ENCODE results near the gene PRODH2. TPM values are rescaled to one million over a fixed set of nuclear protein-coding genes. Genes with fewer than 3 reads are reported as not detected.

PRODH2 gene
- total and polyA plus RNA-seq, 2 of the 13 experiments (the other 11 are each of a cell fraction or from before 2014, with no cell fraction given) = 86.7 to 118 TPM

GRCh38 chr19:35813043-35813890, 622 bp upstream of the PRODH2 start (continued):
- TF ChIP-seq ATF4 (CRISPR knock-in tag; IDR thresholded peaks at IDR 0.05) (no peak), HOXA7 (CRISPR knock-in tag; IDR thresholded peaks at IDR 0.05) (no peak), LCORL (IDR thresholded peaks at IDR 0.05) (no peak), LCORL (CRISPR knock-in tag; IDR thresholded peaks at IDR 0.05) (0 out of 2 replicates have a peak, but pooled peaks have one; percentile 8), ARNTL (CRISPR knock-in tag; IDR thresholded peaks at IDR 0.05) (0 out of 2 replicates have a peak, but pooled peaks have one; percentile 4), ZNF3 (CRISPR knock-in tag; IDR thresholded peaks at IDR 0.05) (0 out of 2 replicates have a peak, but pooled peaks have one; percentile 12), ZNF816 (CRISPR knock-in tag; IDR thresholded peaks at IDR 0.05; ENCODE audit: borderline replicate concordance) (0 out of 2 replicates have a peak, but pooled peaks have one; percentile 13), POLR2G (IDR thresholded peaks at IDR 0.05; ENCODE audit: low read depth, low read length) (peak; percentile 55), PAWR (CRISPR knock-in tag; IDR thresholded peaks at IDR 0.05; ENCODE audit: borderline replicate concordance) (no peak), MTA3 (CRISPR knock-in tag; IDR thresholded peaks at IDR 0.05) (no peak), ZZZ3 (CRISPR knock-in tag; IDR thresholded peaks at IDR 0.05; ENCODE audit: borderline replicate concordance) (no peak), HNF1A (IDR thresholded peaks at IDR 0.05; ENCODE audit: low read depth) (no peak), HNF1A (CRISPR knock-in tag; IDR thresholded peaks at IDR 0.05; ENCODE audit: borderline replicate concordance) (peak; percentile 40; the same call in 1 of the 2 replicates), ZNF746 (CRISPR knock-in tag; IDR thresholded peaks at IDR 0.05) (no peak), MXD3 (CRISPR knock-in tag; IDR thresholded peaks at IDR 0.05) (no peak), ZMYM3 (CRISPR knock-in tag; IDR thresholded peaks at IDR 0.05) (0 out of 2 replicates have a peak, but pooled peaks have one; percentile 59), NKX3-1 (CRISPR knock-in tag; IDR thresholded peaks at IDR 0.05) (no peak), ZBTB37 (CRISPR knock-in tag; IDR thresholded peaks at IDR 0.05) (no peak), NFIB (CRISPR knock-in tag; IDR thresholded peaks at IDR 0.05; ENCODE audit: borderline replicate concordance) (0 out of 2 replicates have a peak, but pooled peaks have one; percentile 26), GMEB1 (CRISPR knock-in tag; IDR thresholded peaks at IDR 0.05; ENCODE audit: borderline replicate concordance) (peak; percentile 34; the same call in 1 of the 2 replicates), POLR2A (IDR thresholded peaks at IDR 0.05; ENCODE audit: insufficient read depth in 1 of 2, low read depth in 2 of 2, low read length in 2 of 2) (0 out of 4 replicates have a peak, but pooled peaks of 1 of the 2 experiments have one; percentile 33)
